ENCODE measurements around the gene TRPM4.

GRCh38 chr19:49116544-49116943, 41.0 kb upstream of the TRPM4 start:
- TF ChIP-seq CTCF (IDR thresholded peaks at IDR 0.05; ENCODE audit: insufficient read depth, low read length, poor library complexity, severe bottlenecking) (no peak), EZH2phosphoT487 (conservative IDR thresholded peaks at IDR 0.05; ENCODE audit: low read length) (no peak)

Measured in SU-DHL-6 (cell line).